Measurements from ENCODE around the gene CALD1.
"Not testable (repeated sequence)": the region's sequence is repeated elsewhere in the genome, so short reads cannot be mapped to it uniquely, and the experiment has no call there.

The CALD1 gene

DNA sequence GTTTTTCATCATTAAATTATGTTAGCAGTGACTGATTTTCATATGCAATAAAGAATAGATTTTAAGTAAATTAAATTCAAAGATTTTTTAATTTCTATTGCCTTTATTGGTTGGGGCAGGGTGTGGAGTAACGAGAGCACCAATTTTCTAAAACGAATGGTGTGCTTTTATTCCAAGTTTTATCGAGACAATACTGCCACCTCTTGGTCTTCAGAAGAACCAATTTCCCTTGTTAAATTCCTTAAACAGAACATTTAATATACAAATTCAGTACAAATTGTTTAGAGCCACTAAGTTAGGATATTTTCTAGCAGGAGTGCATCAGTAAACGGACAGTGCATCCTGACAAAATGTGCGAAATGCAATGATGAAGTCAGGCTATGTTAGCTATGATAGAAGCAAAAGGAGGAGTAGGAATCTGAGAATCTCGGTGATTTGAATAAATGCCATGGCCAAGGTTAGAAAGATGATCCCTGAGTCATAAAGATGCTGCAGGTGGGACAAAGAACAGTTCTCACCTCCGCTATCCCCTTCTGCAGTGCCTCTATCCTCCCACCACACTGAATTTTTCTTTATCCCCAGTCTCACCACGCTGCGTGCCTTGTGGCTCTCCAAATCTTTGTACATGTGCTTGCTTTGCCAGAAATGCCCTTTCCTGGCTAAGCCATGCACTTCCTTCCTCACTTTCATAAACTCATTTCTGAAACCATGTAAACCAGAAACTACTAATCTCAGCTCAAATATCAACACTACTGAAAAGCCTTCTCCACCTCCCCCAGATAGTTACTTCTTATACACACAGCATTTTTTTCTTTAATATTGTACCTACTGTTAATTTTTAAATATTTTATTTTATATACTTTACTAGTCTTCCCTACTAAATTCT is 175.0 kb downstream of the CALD1 start:
- peak; percentile 38 for DNase-seq (ENCODE audit: low spot score)

DNA sequence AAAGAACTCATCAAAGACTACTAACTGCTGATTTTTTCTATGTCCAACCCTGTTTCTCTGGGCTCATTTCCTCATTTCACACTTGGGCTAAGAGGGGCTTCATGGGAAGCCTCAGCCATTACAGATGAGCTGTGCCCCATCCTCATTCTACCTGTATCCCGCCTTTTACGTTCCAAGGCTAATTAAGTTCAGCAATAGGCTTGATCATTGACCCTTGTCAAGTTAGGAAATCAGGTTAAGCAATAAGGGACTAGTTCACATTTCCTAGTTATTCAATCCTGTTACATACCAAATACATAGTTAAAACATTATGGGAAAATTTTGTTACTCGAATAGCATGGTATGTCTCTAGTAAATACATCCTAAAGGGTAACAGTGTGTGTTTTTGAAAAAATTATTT is 177.6 kb downstream of the CALD1 start:
- no peak for DNase-seq (ENCODE audit: low spot score)

DNA sequence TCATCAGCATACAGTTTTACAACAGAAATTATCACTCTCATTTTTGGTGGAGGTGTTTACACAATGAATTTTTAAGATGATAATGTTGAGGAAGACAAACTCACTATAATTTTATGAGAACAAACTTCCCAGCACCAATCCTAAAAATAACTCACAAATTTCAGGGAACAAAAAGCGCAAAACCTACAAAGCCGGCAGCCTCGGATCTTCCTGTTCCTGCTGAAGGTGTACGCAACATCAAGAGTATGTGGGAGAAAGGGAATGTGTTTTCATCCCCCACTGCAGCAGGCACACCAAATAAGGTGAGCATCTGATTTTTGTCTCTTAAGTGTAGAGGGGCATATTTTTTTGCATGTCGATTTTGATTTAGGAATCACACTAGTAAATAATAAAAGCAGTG is 180.4 kb downstream of the CALD1 start:
- no peak for DNase-seq (ENCODE audit: low spot score)

- DNase-seq (ENCODE audit: low spot score), result no peak
Observed at GRCh38 chr7:134962270-134962780, 182.9 kb downstream of the CALD1 start.

DNA sequence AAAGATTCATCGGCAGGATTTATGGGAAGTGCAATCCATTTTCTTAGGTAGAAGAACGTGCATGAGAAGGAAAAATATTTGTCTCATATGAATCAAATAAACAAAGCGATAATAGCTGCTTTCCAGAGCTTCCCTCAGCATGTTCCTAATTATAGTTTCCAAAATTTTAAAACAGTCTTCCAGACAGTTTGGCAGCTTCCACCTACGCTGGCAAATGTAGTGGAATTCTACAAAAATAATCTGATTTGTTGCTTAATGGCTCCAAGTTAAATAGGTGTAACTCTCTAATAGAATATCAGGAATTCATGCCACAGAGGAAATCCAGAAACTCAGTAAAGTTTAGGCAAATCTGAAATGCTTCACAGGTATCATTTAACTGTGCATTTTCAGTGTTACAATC is 183.6 kb downstream of the CALD1 start:
- DNase-seq (ENCODE audit: low spot score), result no peak

DNA sequence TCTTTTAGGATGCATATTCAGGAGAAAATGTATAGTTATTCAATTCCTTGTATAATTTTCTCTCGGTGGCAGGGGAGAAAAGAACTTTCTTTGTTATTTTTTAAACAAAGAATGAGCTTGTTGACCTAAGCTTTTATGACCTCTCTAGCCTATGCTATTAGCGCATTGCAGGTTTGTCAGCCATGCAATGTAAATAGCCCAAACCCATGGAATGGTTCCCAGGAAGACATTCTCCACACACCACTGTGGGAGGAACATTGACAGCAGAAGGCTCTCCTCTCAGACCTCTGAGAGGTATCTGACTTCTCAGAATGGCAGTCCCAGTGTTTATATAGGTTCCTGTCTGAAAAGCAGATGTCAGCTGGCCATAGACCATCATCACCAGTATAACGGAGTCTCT is 187.3 kb downstream of the CALD1 start:
- no peak for DNase-seq (ENCODE audit: low spot score)

- no peak for DNase-seq (ENCODE audit: low spot score)
Observed at GRCh38 chr7:134968110-134968509, 188.7 kb downstream of the CALD1 start.

DNA sequence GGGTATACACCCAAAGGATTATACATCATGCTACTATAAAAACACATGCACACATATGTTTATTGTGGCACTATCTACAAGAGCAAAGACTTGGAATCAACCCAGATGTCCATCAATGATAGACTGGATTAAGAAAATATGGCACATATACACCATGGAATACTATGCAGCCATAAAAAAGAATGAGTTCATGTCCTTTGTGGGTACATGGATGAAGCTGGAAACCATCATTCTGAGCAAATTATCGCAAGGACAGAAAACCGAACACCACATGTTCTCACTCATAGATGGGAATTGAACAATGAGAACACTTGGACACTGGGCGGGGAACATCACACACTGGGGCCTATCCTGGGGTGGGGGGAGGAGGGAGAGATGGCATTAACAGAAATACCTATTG is 202.2 kb downstream of the CALD1 start:
- not testable (repeated sequence) for DNase-seq (ENCODE audit: low spot score)

GRCh38 chr7:134985894-134986362 is 206.5 kb downstream of the CALD1 start:
- no peak for DNase-seq (ENCODE audit: low spot score)

- DNase-seq (ENCODE audit: low spot score), result peak; percentile 89
Observed at GRCh38 chr7:134986363-134987251, 207.2 kb downstream of the CALD1 start, which contains the start of gene AGBL3. Gene AGBL3, plus strand, starts transcription at chr7:134986508. Its CDS starts 1,426 bp downstream, at chr7:134987934.

GRCh38 chr7:134988161-134988560 is 208.7 kb downstream of the CALD1 start:
- DNase-seq (ENCODE audit: low spot score), result no peak

DNA sequence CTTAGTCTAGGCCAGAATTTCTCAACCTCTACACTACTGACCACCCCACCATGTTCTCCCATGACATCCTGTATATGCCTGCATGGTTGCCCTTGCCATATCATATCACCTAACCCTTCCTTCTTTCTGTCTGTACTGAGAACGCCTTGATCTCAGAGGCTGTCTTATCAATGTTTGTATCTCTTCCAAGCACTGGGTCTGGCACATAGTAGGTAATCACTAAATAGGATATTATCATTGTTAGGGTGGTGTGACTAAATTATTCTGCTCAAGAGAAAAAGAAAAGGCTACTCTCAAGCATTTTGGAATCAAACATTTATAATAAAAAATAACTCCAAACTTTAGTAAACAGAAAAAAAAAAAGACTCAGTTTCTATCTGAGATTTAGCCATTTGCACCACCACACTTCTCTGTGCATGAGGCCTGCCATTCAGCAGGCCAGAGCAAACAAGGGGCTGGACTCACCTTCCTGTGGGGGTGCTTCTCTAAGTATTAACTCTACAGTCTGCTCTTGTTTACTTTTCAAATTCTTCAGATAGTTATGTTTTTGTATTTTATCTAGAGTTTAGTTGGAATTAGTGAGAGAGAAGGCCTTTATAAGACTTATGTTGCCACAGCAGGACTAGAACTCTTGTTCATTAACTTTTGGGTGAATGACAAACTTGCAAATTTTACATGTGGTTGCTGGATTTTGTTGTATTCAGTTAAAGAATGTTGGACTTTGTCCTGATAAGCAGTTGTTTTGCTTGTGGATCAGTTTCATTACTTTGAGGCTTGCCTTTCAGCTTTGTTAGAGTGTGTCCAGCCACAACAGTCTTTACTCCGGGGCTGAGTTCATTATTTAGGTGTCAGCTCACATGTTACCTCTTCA is 212.3 kb downstream of the CALD1 start:
- no peak for DNase-seq (ENCODE audit: low spot score)

DNA sequence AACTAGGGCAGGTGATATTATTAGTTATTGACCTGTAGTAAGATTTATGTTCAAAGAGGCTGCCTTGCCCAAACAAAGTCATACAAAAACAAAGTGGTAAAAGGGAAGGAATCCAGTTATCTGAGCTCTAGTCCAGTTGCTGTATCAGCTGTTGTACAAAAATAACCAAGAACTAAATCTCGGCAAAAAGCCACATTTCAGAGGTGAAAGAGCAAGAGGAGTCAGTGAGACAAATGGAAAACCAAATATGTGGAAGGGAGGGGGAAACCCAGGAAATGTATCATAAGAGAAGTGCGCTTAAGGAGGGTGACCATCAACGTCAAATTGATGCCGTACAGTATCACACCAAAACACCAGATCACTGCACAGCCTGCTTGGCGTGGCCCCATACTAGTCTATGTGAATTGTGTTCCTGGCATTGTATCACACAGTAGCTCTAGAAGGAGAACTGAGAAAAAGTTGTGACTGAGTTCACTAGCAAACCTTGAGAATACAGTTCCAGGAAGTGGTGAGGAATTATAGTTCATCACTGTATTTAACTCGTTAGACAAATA is 213.3 kb downstream of the CALD1 start:
- no peak for DNase-seq (ENCODE audit: low spot score)

DNA sequence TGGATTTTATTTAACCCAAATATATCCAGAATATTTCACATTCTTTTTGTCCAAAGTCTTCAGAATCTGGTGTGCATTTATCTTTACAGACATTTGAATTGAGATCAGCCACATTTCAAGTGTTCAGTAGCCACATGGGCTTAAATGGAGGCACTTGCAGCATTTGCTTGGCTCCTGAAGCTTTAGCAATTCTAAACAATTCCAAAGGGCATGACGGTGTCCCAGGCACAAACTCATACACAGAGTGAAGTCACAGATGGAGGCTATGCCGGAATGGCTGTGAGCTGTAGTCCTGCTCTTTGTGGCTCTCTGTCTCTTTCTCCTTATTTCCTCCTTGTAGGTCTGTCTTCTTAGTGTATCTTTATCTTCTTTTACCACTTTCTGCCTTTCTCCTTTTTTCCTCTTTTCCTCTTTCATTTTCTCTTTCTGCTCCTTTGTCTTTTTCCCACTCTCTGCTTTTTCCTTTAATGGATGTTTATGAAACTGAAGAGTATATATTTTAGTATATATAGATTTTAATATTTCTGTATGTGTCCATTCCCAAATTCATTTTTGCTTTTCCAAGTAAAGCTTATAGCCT is 214.5 kb downstream of the CALD1 start:
- DNase-seq (ENCODE audit: low spot score), result no peak

GRCh38 chr7:134995239-134996096 is 216.0 kb downstream of the CALD1 start:
- DNase-seq (ENCODE audit: low spot score), result no peak

DNA sequence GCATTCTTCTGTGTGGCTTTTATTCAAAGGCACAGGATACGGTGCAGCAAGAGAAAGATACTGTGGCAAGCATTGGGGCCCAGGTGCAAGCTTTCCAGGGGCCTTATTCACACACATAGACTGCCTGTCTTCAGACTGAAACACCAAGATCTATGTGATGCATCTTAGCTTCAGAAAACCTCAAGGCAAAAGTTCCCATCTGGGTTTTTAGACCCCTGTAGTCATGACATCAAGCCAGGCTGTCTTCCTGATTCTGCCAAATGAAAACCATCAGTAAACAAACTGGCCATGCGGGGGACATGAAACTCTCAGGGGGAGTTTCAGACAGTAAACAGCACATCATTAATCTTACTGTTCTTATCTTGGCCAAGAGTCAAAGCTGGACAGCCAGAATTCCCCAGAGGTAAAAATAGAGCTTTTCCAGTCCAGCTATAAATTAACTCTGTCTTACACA is 216.7 kb downstream of the CALD1 start:
- no peak for DNase-seq (ENCODE audit: low spot score)

DNA sequence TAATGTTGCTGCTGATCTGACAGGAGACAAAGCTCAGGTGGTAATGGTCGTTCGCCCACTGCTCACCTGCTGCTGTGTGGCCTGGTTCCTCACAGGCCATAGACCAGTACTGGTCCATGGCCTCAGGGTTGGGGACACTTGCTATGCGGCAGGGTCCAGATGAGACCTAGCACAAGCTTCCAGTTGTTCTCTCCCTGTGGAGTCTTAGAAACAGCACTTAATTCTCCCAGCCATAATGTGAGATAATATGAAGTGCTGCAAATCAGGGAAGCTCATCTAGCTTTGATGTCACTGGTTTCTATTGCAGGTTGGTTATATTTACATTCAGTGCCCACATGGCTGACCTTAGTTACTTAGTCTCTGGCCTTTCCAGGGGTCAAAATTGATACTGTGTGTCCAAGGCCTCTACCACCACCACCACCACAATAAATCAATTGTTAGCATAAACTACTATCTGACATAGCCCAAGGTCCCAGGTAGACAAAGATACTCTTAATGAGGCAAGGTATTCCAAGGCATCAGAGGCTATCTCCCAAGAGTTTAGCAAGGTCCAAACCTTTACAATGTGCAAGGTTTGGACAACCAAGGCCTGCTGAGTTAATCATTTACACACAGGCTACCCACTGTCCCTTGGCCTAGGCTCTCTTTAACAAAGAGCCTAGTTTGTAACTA is 217.9 kb downstream of the CALD1 start:
- no peak for DNase-seq (ENCODE audit: low spot score)

DNA sequence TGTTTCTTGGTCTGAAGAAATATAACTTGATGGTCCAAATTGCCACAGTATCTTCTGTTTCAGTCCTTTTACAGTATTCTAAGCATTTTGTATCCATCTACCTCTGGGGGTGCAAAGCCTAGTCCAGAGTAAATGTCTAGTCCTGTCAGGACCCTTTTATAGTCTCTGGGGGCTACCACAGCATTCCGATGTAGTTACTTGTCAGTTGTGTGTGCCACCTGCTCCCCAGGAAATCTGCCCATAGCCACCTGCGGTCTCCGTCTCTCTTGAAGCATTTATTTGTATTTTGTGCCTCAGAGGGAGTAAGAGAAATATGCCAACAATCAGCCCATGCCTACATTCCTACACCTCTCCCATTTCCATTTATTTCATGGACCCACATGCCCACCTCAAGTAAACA is 219.7 kb downstream of the CALD1 start:
- no peak for DNase-seq (ENCODE audit: low spot score)
